DMS 273 treated with DMSO at 0.1 percent for 48 hours (cell line): ENCODE results near the gene TMEM217.

ENCODE experiments used
- DNase-seq: peaks from one replicate; lab custom pipeline; 2025; lab: John Stamatoyannopoulos, UW

Gene TMEM217

DNA sequence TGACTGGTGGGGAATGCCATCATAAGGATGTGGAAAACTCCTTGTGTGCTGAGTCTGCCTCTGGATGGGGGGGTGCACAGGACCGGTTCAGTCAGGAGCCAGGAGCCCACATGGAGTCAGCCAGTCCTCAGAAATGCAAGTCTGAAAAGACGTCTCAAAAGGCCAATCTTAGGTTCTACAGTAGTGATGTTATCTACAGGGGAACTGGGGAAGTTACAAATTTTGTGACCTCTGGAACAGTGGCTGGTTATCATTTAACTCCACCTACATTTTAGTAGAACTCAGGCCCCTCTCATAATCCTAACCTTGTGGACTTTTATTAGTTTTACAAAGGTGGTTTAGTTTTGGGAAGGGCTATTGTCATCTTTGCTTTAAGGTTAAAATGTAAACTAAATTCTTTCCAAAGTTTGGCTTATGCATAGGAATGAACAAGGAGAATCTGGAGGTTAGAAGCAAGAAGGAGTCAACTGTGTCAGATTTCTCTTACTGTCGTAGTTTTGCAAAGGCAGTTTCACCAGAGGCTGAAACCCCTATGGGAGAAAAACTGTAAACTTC is 14.1 kb downstream of the TMEM217 start:
- DNase-seq = no peak

DNA sequence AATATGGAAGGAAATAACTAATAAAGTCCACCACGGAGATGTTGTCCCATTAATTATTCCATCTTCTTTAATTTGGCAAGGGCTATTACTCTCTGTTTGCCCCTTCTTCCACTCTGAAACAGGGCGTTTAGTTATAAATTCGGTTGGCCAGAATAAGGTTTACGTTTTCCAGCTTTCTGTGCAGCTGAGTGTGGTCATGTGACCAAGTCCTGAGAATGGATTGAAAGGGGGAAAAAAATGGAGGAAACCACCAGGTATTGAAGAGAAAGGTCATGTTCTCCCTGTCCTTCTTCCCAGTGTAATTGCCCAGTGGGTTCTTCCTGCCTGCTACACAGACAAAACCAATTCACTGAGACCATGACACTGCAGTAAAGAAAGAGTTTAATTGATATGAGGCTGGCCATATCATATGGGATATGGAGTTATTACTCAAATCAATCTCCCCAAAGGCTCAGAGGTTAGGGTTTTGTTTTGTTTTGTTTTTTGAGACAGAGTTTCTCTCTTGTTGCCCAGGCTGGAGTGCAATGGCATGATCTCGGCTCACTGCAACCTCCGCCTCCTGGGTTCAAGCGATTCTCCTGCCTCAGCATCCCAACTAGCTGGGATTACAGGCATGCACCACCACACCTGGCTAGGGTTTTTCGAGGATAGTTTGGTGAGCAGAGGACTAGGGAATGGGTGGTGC is 14.7 kb downstream of the TMEM217 start:
- DNase-seq = no peak

DNA sequence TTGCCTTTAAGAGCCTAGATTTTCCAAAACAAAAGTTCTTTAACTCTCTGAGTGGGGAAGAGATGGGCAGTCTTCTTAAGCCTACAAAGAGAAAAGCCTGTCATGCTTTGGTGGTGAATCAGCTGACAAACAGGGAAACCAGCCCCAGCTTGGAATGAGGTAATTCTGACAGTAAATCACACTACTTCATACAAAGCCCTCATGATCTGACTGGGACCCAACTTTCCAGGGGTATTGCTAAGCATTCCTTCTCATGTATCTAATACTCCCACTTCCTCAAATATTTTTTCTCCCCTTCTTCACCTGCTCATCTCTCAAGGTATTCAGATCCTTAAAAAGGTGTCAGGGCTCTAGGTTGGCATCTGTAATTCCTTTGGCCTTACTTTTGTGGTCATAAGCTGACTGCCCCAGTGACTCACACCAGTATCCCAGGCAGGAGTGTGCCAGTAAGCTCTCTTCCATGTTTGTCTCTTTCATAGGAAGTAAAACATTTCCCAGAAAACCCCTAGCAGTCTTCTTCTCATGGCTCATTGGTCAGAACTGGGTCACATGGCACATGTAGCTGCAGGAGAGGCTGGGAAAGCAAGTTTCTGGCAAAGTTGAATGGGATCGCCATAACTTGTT is 15.4 kb downstream of the TMEM217 start:
- no peak for DNase-seq

DNA sequence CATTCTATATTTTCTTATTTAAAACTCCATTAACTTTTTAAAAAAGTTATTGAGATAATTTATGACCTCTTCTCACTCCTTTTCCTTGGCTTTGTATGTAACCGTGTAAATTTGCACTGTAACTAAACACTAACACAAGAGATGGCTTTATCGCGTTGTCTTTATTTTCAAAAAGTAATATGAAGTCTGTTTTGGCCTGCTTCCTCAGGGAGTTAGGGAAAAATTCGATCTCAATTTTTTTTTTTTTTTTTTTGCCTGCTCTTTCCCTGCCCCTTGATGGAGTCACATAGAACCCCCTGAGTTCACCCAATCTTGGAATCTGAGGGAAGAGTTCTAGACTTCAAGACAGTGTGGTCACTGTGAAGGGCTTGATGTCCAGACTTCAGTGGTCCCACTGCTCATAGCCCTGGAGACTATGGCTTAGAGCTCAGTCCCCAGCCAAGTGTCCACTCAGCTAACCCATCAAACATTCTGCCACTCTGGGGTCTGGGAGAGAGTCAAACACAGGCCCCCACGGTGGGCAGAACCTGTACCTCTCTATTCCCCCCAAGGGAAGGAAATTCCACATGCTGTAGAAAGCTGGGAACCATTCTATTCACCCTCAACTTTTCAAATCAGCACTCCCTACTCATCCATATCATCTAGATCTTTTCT is 16.0 kb downstream of the TMEM217 start:
- DNase-seq = no peak

DNA sequence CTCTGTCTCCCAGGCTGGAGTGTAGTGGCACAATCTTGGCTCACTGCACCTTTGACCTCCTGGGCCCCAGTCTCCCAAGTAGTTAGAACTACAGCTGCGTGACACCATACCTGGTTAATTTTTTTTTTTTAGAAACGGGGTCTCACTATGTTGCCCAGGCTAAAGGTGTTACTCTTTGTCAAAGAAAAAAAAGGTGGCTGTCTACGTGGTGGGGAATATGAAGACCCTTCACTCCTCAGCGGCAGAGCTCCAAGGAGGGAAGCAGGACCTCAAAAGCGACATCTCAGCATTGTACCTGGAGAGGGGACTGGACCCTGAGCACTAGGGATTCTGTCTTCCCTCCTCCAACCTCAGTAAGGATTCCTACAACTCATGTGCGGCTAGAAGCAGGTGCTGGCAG is 16.8 kb downstream of the TMEM217 start:
- no peak for DNase-seq

DNA sequence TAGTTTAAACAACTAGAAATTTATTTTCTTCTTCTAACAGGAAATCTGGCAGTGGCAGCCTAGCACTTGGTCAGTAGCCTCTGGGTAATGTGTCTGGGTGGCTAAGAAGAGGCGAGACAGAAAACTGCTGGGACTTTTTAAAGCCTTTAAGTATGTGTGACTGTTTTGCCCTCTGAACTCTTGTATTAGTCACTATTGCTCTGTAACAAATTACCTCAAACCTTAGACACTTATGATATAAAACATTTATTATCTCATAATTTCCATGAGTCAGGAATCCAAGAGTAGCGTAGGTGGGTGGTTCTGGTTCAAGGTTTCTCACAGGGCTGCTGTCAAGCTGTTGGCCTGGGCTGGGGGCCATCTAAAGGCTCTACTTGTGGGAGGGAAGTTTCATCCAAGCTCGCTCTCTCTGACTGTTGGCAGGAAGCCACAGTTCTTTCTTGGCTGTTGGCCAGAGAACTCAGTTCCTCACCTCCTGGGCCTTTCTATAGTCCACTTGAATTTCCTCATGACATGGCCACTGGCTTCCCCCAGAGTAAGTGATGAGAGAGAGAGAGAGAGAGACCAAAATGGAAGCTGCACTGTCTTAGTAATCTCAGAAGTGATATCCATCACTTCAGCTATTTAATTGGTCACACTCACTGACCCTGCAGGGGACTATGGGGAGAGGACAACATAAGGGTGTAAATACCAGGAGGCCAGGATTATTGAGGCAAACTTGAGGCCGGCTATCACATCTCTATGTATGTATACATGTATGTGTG is 17.8 kb downstream of the TMEM217 start:
- peak; percentile 86 for DNase-seq

DNA sequence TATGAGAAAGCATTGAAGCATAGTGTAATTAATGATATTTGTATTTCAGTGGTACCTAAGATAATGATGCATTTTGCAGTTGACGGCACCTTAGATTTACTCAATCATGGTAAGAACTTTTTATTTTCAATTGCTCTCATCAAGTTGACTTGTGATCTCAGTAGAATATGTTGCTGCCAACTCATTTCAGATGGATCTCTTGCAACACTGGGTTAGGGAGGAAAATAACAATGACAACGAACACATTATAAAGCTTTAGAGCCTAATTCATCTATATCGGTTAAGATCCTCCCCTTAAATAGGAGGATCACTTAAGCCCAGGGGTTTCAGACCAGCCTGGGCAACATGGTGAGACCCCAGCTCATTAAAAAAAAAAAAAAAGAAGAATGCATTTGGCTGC is 18.4 kb downstream of the TMEM217 start:
- DNase-seq = no peak

DNA sequence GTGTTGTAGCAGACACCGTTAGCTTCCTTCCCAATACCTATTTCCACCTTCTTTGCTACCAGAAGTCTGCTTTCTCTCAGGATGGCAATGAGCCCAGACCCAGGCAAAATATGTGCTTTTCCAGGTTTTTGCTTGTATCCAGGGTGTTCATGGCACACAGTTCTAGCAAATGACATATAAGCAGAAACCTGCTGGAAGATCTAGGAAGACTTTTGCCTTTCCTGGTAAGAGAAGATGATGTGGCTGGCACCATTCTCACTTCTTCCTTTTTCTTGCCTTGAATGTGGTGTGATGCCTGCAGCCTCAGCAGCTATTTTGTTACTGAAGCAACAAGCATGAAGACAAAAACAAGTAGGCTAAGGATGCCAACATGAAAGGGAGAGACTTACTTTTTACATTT is 19.6 kb downstream of the TMEM217 start:
- no peak for DNase-seq

DNA sequence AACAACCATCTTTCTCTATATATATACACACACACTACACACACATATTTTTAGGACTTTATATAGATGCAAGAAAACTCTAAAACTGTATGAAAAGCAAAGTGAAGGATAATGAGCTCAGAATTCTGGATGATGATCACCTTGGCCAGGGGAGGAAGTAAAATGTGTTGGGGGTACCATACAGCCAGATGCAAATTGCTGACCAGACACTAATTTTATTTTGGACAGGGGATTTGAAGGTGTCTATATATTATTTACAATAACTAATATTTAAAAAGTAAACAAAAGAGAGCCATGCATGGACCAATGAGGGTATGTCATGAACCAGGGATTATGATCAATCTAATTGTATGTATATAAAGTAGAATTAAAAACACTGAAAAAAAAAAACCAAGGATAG is 20.2 kb downstream of the TMEM217 start:
- DNase-seq = no peak

DNA sequence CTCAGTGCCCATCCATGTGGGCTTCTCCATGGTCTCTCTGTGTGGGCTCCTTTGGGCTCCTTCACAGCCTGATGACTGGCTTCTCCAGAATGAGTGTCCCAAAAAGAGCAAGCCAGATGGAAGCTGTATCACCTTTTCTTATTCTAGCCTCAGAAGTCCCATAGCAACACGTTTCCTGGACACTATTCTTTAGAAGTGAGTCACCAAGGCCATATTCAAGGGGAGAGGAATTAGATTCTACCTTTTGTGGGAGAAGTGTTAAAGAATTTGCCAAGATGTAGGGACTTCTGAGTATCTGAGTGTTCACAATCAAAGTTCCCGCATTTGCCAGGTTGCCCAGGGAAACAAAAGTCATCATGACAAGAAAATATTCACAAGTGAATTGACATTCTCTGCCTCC is 21.0 kb downstream of the TMEM217 start:
- DNase-seq = no peak

DNA sequence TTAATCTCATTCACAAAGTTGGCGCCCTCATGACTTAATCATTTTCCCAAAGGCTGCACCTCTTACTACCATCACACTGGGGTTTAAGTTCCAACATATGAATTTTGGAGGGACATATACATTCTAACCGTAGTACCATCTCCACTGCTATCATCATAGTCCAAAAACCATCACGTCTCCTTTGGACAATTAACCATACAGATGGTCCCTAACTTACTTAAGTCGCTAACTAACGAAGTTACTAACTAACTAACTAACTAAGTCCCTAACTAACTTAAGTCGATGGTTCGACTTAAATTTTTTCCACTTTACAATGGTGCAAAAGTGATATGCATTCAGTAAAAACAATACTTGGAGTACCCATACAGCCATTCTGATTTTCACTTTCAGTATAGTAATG is 24.4 kb downstream of the TMEM217 start:
- no peak for DNase-seq

DNA sequence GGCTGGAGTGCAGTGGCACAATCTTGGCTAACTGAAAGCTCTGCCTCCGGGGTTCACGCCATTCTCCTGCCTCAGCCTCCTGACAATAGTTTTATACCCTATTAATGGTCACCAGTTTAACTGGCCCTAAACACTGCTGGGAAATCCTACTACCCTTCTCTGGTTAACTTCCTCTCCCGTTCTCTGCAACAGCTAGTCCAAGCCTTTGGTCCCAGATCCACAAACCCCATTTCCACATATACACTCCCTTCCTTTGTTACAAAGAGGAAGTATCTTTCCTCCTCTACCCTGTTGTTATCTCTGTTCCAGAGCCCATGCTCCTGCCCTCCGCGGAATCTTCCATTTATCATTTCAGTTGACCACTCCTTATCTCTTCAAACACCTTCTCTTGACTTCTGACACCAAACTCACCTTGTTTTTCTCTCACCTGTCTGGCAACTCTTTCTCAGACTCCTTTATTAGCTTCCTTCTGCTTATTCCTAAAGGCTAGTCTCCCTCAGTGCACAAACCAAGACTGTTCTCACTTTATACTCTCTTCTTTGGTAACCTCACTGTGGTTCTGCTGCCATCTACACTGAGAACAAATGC is 25.4 kb downstream of the TMEM217 start:
- DNase-seq = no peak

DNA sequence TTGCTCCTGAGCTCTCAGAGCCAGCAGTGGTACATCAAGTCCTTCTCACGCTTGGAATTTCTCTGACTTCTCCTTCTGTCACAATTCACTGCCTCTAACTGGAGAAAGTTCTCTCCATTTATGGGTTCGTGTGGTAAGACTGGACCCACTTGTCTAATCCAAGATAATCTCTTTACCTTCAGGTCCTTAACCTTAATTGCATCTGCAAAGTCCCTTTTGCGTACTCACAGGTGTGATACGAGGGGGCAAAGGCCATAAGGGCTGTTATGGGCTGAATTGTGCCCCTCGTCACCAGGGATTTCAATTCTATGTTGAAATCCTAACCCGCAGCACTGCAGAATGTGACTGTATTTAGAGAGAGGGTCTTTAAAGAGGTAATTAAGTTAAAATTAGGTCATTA is 27.8 kb downstream of the TMEM217 start:
- DNase-seq = no peak

DNA sequence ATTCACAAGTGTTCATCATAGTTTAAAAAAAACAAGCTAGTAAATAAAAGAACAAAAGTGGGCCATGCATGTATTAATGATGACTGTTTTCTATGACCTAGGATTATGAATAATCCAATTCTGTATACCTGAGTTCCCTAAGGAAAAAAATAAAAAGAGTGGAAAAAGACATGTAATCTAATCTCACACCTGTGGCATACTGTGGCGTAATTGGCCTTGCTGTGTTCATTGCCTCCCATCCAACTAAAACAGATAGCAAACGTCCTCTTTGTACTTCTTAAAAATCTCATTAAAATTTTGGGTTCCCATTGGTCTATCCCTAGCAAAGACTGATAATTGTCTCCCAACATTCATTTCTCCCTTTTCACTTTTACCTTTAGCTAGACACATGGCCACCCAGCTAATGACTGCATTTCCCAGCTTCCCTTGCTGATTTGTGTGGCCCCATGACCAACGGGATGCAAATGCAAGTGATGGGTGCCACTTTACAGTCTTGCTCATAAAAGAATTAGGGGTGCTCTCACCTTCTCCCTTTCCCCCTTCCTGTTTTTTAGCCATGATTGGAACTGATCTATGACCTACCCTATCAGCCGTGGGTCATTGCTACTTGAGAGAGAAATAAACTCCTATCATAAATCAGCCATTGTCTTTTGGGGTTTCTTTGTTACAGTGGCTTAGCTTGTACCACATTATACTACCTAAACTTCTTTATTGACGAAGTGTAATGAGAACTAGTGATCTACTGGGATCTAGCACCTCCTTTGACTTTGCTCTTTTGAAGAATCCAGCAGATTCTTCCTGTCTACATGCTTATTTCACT is 32.4 kb downstream of the TMEM217 start:
- no peak for DNase-seq

DNA sequence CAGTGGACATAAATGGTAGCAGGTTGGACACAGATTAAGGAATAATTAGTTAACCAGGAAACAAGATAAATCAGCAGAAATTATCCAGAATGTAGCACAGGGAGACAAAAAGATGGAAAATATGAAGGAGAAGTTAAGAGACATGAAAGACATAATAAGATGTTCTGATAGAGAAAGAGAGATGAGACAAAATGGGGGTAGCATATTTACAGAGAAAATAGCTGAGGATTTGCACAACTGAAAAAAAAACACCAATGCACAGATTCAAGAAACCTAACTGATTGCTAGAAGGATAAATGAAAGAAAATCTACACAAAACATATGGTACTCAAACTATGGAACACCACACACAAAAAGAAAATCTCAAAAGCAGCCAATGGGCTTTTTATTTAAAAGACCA is 35.0 kb downstream of the TMEM217 start:
- DNase-seq = no peak

DNA sequence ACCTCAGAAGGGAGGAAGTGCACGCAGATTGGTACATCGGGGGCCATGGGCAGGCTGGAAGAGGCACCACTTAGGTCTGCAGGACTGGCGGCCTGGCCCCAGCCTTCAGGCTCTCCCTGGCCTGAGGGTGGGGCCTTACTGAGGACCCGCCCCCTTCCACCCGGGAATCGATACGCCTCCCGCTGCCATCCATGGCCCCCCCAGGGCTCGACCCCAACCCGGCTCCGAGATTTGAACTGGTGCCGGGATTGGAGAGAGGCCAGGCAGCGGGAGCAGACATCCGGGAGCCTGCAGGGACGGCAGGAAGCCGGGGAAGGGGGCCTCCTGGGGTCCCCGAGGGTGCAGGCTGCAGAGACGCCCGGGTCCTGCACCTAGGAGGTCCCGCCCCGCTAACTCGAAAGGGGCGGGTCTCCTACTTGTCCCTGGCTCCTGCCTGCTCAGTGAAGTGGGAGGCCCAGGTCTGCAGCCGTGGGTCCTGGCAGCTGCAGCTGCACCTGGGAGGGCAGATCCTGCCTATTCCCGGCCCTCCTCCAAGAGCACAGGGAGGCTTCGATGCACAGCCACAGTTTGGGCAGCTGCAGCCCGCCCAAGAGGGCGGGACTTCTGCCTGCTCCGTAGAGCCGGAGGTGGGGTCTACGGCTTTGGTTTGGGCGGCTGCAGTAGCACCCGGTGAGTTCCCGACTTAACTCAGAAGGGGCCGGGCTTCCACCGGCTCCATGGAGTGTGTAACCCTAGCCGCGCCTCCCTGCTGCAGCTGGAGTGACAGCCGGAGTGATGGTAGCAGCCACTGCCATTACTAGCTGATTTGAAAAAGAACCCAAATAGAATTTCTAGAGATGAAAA is 35.6 kb downstream of the TMEM217 start:
- DNase-seq = peak; percentile 89

DNA sequence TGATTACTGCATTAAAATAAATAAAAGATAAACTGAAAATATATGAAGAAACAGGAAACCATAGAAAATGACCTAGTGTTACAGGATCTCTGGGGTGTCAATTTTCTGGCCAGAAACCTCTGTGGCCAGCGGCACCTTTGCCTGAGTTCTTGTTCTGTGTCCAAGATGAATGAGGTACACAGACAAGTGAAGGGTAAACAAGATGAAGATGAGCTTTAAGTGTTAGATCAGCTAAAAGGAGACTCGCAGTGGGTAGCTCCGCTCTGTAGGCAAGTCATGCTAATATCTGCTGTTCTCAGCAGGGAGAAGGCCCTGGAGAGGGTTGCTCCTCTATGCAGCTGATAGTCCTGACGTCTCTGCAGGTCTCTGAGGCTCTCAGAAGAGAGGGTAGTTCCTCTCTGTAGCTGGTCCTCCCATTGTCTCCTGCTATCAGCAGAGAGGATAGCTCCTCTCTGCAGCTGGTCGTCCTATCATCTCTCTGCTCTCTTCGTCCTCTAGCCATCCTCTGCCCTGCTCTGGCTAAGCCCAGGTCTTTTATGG is 36.3 kb downstream of the TMEM217 start:
- no peak for DNase-seq

DNA sequence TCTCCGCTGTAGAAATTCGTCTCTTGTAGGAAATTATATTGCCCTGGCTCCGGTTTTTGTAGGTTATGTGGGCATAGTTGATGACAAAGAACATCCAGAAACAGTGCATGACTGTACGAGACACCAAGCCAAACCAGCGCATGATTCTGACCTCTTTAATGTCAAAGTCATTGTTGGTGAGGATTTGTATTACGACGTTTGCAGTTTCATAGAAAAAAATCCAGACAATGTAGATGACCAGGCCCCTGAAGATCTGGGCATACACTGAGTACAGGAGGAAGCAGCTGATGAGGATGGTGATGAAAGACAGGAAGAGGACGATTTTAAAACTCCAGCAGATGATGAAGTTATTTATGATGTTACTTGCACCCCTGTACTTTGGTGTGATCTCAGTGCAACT is 39.4 kb downstream of the TMEM217 start:
- DNase-seq = no peak

DNA sequence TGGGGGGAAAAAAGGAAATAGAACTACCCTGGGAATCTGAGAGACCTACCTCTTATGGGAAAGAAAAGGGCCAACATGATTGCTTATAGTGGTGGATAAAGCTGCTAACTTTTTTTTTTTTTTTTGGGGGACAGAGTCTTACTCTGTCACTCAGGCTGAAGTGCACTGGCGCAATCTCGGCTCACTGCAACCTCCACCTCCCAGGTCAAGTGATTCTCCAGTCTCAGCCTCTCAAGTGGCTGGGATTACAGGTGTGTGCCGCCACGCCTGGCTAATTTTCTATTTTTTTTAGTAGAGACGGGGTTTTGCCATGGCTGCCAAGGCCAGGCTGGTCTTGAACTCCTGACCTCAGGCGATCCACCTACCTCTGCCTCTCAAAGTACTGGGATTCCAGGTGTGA is 39.9 kb downstream of the TMEM217 start:
- DNase-seq = no peak

DNA sequence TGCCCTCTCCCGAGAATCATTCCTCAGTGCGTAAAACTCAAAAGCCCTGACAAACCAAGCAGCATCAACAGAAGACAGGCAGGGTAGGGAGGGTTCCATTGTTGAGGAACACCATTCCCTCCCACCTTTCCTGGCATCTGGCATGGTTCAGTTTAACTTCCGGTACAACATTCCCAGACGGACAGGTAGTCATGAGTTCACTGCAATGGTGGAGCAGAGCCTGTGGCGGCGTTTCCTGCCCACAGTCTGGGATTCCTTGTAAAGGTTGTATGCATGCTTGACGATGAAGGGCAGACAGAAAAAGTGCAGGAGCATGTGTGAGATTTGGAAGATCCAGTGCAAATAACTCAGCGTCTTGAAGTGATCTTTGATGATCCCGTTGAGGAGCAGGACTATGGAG is 45.7 kb downstream of the TMEM217 start:
- DNase-seq = no peak
